Parietal lobe (tissue), 1 donor: Measurements from ENCODE around the gene HAND2. TPM values are rescaled to one million over a fixed set of nuclear protein-coding genes. Genes with fewer than 3 reads are reported as not detected.

ENCODE experiments used
- total RNA-seq: library from RNA; depleted of rRNA; stranded (reverse); fragments of >200 nt; gene quantifications from one replicate; pipeline ENCODE4 v1.2.3, GENCODE V29; 2014

The HAND2 gene
- total RNA-seq = not detected

GRCh38 chr4:173529477-173530325 is at the start of gene HAND2:
Gene HAND2, minus strand, starts transcription at chr4:173530229. Its CDS starts 940 bp downstream, at chr4:173529289.

Other genes with a start within 250 kb of the HAND2 start
- 31.6 TPM for gene HMGB2, start 195.9 kb downstream of the HAND2 start, total RNA-seq
- gene SAP30, start 159.3 kb downstream of the HAND2 start, total RNA-seq = 23.2 TPM
- gene SCRG1, start 131.1 kb downstream of the HAND2 start, total RNA-seq = 3.1 TPM